Thoracic aorta (tissue), 2 donors: ENCODE measurements around the gene TPSB2. TPM values are rescaled to one million over a fixed set of nuclear protein-coding genes. Genes with fewer than 3 reads are reported as not detected.
A peak's percentile ranks its signal among the peaks of the same experiment; 100 is the strongest.
"Not testable (repeated sequence)": the region's sequence is repeated elsewhere in the genome, so short reads cannot be mapped to it uniquely, and the experiment has no call there.

Experiments
- ATAC-seq: fragments of 150-250 bp; one replicate; pipeline ENCODE4 v1.8.0; 2017; ENCODE audit warnings: low read depth; ENCODE audit not compliant: insufficient number of reproducible peaks, low FRiP score
- DNase-seq: peaks from one replicate; pipeline ENCODE4 v3.0.0-alpha.2; 2020; ENCODE audit warnings: low spot score
- H3K27ac ChIP-seq, 2 donors: fragments of 200-600 bp; sonication (generic); 1 replicate in 1 of 2; 2 replicates in 1 of 2; pipeline ENCODE4 v1.5.1; 2016; ENCODE audit warnings: mild to moderate bottlenecking in 2 of 2, moderate library complexity in 2 of 2
- H3K27me3 ChIP-seq: fragments of 200-600 bp; sonication (generic); replicated peaks from 2 replicates; pipeline ENCODE4 v1.6.0; 2016; ENCODE audit warnings: mild to moderate bottlenecking; ENCODE audit not compliant: insufficient read depth
- H3K36me3 ChIP-seq: fragments of 200-600 bp; sonication (generic); one replicate; pipeline ENCODE4 v1.5.1; 2016
- H3K4me1 ChIP-seq, 2 donors: fragments of 200-600 bp; sonication (generic); 1 replicate in 1 of 2; 2 replicates in 1 of 2; pipeline versions ENCODE4 v1.5.1 to v1.6.0; 2016; ENCODE audit warnings: low read depth in 2 of 2, mild to moderate bottlenecking in 1 of 2; ENCODE audit not compliant: control insufficient read depth in 1 of 2
- H3K4me3 ChIP-seq: fragments of 200-600 bp; sonication (generic); 2 replicates; pipeline ENCODE4 v1.5.1; 2016; ENCODE audit warnings: mild to moderate bottlenecking
- H3K9me3 ChIP-seq: fragments of 200-600 bp; sonication (generic); 2 replicates; pipeline ENCODE4 v1.5.1; 2016
- total RNA-seq, 2 donors: library from RNA; depleted of rRNA; stranded (reverse); fragments of >200 nt; gene quantifications; one replicate each; pipeline versions ENCODE4 v1.1.0 to v1.2.3, GENCODE V29; 2016
- TF ChIP-seq, protein P1 (sequence below): fragments of 200-600 bp; sonication (generic); IDR thresholded peaks from one replicate; pipeline ENCODE4 v1.5.1; 2019; ENCODE audit warnings: antibody characterized with exemption

Gene TPSB2
- total RNA-seq, 2 donors from 2014 or later, result 58.3 to 198 TPM

DNA sequence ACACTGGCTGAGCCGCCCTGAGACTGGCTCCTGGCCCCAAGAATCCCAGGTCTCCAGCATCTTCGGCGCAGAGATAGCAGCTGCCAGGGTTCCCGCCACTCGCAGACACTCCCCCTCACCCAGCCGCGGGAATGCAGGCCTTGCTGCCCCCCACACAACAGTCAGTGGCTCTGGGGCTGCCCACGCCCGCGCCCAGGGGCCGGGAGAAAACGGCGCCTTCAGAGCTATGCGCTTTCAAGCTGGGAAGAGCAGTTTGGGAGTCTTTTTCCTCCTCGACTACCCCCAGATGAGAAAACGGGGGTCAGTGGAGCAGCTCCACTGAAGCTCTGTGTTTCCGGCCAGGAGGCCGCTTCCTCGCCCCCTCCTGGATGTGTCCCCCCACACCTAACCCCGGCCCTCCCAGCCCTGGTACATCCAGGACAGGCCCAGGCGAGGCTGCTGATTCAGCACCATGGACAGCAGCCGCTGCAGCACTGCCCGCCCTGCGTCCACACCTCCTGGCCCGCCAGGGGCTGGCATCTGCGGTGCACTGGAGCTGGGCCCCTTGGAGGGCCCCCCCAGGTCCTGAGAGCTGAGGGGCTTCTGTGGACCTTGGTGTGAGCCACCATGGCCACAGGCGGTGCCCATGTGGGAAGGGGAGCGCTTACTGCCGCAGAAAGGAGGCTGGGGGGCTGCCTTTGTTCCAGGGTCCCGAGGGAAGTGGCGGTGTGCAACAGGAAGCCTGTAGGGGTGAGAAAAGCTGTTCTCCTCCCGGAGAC is 41.4 kb downstream of the TPSB2 start:
- H3K27ac ChIP-seq, result no peak overlapping the region
- peaks cover 0 to 3% of the 10 kb centered on the region in 2 donors for H3K4me1 ChIP-seq
- ATAC-seq (no peak), DNase-seq (no peak)
- no peaks in the 10 kb centered on the region for H3K9me3 ChIP-seq
- H3K27me3 ChIP-seq, result no peaks in the 10 kb centered on the region
- no peak overlapping the region for H3K4me3 ChIP-seq
- no peaks in the 10 kb centered on the region for H3K36me3 ChIP-seq
- TF ChIP-seq, protein P1, sequence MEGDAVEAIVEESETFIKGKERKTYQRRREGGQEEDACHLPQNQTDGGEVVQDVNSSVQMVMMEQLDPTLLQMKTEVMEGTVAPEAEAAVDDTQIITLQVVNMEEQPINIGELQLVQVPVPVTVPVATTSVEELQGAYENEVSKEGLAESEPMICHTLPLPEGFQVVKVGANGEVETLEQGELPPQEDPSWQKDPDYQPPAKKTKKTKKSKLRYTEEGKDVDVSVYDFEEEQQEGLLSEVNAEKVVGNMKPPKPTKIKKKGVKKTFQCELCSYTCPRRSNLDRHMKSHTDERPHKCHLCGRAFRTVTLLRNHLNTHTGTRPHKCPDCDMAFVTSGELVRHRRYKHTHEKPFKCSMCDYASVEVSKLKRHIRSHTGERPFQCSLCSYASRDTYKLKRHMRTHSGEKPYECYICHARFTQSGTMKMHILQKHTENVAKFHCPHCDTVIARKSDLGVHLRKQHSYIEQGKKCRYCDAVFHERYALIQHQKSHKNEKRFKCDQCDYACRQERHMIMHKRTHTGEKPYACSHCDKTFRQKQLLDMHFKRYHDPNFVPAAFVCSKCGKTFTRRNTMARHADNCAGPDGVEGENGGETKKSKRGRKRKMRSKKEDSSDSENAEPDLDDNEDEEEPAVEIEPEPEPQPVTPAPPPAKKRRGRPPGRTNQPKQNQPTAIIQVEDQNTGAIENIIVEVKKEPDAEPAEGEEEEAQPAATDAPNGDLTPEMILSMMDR, result peak; percentile 10

DNA sequence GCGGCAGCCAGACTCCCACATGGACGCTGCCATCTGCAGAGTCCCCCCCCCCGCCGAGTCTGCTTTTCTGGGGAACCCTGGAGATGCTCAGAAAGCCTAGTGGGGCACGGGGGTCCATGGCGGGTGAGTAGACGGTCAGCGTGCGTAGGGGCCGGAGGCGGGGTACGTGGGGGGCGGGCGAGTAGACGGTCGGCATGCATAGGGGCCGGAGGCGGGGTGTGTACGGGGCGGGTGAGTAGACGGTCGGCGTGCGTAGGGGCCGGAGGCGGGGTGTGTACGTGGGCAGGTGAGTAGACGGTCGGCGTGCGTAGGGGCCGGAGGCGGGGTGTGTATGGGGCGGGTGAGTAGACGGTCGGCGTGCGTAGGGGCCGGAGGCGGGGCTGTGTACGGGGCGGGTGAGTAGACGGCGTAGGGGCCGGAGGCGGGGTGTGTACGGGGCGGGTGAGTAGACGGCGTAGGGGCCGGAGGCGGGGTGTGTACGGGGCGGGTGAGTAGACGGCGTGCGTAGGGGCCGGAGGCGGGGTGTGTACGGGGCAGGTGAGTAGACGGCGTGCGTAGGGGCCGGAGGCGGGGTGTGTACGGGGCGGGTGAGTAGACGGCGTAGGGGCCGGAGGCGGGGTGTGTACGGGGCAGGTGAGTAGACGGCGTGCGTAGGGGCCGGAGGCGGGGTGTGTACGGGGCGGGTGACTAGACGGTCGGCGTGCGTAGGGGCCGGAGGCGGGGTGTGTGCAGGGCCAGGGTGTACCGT is 44.4 kb downstream of the TPSB2 start:
- peaks cover 20 to 32% of the 10 kb centered on the region in 2 donors for H3K4me1 ChIP-seq
- ATAC-seq, DNase-seq, H3K9me3 ChIP-seq, H3K4me3 ChIP-seq, H3K27ac ChIP-seq, H3K36me3 ChIP-seq, H3K27me3 ChIP-seq: not testable (repeated sequence)

DNA sequence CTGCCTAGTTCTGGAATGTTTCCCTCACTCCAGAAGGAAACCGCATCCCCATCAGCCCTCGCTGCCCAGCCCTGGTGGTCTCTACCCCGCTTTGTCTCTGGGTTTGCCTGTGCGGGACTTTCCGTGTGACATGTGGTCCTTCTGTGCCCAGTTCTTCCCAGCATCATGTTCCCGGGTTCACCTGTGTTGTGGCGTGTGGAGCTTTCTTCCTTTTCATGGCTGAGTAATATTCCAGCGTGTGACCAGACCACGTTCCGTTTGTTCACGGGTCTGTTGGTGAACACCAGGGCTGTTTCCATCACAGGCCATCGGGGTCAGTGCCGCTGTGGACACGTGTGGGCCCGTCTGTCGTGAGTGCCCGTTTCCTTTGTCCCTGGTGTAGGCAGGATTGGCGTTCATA is 45.0 kb downstream of the TPSB2 start:
- Histone ChIP-seq H3K4me3 (no peak overlapping the region), H3K9me3 (no peaks in the 10 kb centered on the region), H3K36me3 (no peaks in the 10 kb centered on the region), H3K27ac (no peak overlapping the region), H3K4me1 (peaks cover 24 to 39% of the 10 kb centered on the region in 2 donors), H3K27me3 (no peaks in the 10 kb centered on the region)
- TF ChIP-seq, protein P1, result no peak
- ATAC-seq (no peak), DNase-seq (no peak)

DNA sequence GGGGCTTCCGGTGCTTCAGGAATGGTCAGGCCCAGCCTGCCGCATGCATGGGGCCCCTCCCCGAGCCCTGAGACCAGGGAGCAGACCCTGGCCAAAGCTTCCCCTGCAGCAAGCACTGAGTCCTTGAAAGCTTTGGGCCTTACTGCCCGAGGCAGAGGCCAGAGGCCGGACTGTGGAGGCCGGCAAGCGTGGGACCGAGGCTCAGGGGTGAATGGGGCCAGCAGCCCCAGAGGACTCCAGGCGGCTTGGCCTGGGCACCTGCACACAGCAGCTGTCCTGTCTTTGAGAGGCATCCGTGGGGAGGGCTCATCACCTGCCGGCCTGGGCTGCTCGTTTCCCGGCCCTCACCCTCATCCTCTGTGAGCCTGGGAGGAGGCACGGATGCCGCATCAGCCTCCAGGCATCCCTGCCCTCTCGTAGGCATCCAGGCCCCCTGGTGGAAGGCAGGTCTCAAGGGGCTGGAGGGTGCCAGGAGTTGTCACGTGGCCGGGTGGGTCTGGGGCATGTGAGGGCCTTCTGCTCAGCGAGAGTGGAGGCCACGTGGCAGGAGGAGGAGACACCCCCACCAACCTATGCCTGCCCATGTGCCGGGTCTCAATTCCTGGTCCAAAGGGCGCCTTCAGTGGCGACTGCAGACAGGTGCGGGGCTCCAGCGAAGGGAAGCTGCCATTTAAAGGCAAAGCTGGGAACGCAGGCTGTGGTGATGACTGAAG is 45.7 kb downstream of the TPSB2 start:
- Histone ChIP-seq H3K4me1 (peaks cover 24 to 40% of the 10 kb centered on the region in 2 donors), H3K36me3 (no peaks in the 10 kb centered on the region), H3K27me3 (no peaks in the 10 kb centered on the region), H3K27ac (no peak overlapping the region), H3K9me3 (no peaks in the 10 kb centered on the region), H3K4me3 (no peak overlapping the region)
- TF ChIP-seq, protein P1, result no peak
- DNase-seq, result no peak
- ATAC-seq, result no peak

DNA sequence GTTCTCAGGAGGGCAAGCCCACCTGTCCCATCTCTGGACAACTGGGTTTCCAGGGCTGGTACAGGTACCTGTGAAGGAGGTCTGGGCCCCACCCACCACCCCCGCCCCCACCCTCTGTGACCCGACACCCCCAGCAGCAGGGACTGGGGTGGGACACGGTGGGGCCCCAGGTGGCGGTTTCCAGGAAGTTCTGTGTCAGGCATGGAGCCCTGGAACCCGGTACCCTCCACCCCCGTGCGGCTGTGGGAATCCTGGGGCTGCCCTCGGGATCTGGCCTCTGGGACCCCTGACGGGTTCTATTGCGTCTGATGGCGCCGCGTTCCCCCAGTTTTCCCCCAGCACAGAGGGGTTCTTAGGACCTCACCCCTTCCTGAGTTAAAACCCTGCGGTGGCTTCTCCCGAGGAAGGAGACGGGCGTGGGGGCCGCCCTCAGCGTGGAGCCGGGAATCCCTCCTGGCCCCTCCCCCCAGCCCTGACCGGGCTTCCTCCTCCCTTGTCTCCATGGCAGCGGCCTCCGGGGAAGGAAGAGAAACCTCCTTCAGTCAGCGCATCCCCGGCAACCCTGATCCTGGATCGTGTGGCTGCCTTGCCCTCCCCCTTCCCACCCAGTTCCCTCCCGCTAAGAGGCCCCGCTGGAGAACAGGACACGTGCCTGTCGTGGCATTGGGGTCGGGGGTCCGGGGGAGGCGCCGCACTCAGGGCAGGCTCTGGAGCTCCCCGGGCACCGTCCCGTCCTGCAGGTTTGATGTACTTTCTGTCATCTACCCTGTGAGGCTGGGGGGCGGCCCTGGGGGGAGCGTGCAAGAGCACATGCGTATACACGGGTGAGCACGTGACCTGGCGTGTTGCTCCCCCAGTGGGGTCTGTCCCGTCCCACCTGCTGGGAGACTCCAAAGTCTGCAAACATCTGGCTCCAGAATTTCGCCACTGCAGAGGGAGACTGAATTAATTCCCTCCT is 46.8 kb downstream of the TPSB2 start:
- TF ChIP-seq, protein P1, result no peak
- DNase-seq (no peak), ATAC-seq (no peak)
- Histone ChIP-seq H3K4me3 (peak overlapping the region; percentile 61), H3K27ac (peak overlapping the region in 1 of 2 donors; percentile 91), H3K9me3 (no peaks in the 10 kb centered on the region), H3K27me3 (no peaks in the 10 kb centered on the region), H3K4me1 (peaks cover 24 to 40% of the 10 kb centered on the region in 2 donors), H3K36me3 (no peaks in the 10 kb centered on the region)
